DOHH2 (cell line): ENCODE measurements around the gene ZSCAN29.

Source experiments
- EZH2phosphoT487 ChIP-seq: fragments of 200-600 bp; sonication (generic); IDR thresholded peaks from 2 replicates; pipeline ENCODE4 v1.6.1; 2017; ENCODE audit warnings: borderline replicate concordance, mild to moderate bottlenecking, antibody characterized with exemption, low read length, moderate library complexity, mixed read lengths
- TF ChIP-seq, protein P1 (sequence below): fragments of 200-600 bp; sonication (generic); IDR thresholded peaks from one replicate; pipeline ENCODE4 v1.5.1; 2014; ENCODE audit warnings: antibody characterized with exemption, mild to moderate bottlenecking, low read depth, low read length; ENCODE audit not compliant: poor library complexity, severe bottlenecking

DNA sequence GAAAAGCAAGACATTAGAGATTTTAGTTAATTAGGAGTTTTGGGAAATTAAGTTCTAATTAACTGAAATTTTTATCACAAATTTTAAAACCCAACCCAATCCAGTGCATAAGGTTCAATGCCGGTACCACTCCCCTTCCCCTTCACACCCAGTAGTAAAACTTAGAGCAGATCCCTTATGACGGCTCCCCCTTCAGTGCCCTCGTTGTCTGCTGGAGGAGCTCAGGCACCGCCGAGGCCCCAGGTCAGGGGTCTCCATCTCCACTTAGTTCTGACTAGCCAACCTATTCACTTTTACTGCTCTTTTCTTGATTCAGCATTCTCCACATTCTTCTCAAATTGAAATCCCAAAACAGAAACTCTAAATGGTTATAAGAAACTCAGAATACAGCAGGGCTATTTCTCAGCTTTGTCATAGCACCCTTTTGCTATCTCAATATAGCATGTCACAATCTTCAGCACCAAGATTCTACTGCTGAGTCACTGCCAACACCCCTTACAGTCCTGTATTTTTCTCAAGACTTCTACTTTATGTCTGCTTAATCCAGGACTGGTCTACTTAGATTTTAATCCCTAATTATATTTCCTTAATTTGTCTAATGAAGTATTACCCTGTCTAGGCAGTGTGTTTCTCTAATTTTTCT is 39.9 kb upstream of the ZSCAN29 start:
- TF ChIP-seq, protein P1, sequence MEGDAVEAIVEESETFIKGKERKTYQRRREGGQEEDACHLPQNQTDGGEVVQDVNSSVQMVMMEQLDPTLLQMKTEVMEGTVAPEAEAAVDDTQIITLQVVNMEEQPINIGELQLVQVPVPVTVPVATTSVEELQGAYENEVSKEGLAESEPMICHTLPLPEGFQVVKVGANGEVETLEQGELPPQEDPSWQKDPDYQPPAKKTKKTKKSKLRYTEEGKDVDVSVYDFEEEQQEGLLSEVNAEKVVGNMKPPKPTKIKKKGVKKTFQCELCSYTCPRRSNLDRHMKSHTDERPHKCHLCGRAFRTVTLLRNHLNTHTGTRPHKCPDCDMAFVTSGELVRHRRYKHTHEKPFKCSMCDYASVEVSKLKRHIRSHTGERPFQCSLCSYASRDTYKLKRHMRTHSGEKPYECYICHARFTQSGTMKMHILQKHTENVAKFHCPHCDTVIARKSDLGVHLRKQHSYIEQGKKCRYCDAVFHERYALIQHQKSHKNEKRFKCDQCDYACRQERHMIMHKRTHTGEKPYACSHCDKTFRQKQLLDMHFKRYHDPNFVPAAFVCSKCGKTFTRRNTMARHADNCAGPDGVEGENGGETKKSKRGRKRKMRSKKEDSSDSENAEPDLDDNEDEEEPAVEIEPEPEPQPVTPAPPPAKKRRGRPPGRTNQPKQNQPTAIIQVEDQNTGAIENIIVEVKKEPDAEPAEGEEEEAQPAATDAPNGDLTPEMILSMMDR = no peak
- no peak for TF ChIP-seq EZH2phosphoT487
